Activated T-cell treated with anti-CD3 and anti-CD28 coated beads for 4 hours (primary cell): ENCODE measurements around the gene SLC6A6.
"Not testable (repeated sequence)": the region's sequence is repeated elsewhere in the genome, so short reads cannot be mapped to it uniquely, and the experiment has no call there.

ENCODE experiments used
- DNase-seq: peaks from one replicate; pipeline ENCODE4 v3.0.0-alpha.2; 2020

SLC6A6 gene

GRCh38 chr3:14403619-14404155 lies 1.3 kb downstream of the SLC6A6 start:
- no peak for DNase-seq

- DNase-seq = no peak
These were observed 1.8 kb downstream of the SLC6A6 start for GRCh38 chr3:14404186-14404585.

GRCh38 chr3:14404631-14405359 lies 2.4 kb downstream of the SLC6A6 start:
- DNase-seq = no peak

- DNase-seq = no peak
These were observed 3.2 kb downstream of the SLC6A6 start for GRCh38 chr3:14405360-14406238.

GRCh38 chr3:14406336-14406735 lies 3.9 kb downstream of the SLC6A6 start:
- no peak for DNase-seq

- DNase-seq = no peak
These were observed 4.4 kb downstream of the SLC6A6 start for GRCh38 chr3:14406766-14407165.

GRCh38 chr3:14407203-14407602 lies 4.8 kb downstream of the SLC6A6 start:
- DNase-seq = no peak

- not testable (repeated sequence) for DNase-seq
These were observed 7.3 kb downstream of the SLC6A6 start for GRCh38 chr3:14409779-14410063.

- DNase-seq = no peak
These were observed 7.7 kb downstream of the SLC6A6 start for GRCh38 chr3:14410106-14410502.

- no peak for DNase-seq
These were observed 8.2 kb downstream of the SLC6A6 start for GRCh38 chr3:14410503-14411165.

- DNase-seq = no peak
These were observed 8.7 kb downstream of the SLC6A6 start for GRCh38 chr3:14411166-14411526.

GRCh38 chr3:14411988-14412387 lies 9.6 kb downstream of the SLC6A6 start:
- no peak for DNase-seq

- no peak for DNase-seq
These were observed 10.5 kb downstream of the SLC6A6 start for GRCh38 chr3:14412831-14413380.

GRCh38 chr3:14413381-14414071 lies 11.1 kb downstream of the SLC6A6 start:
- no peak for DNase-seq

- DNase-seq = no peak
These were observed 12.5 kb downstream of the SLC6A6 start for GRCh38 chr3:14414846-14415464.

GRCh38 chr3:14415501-14415900 lies 13.1 kb downstream of the SLC6A6 start:
- no peak for DNase-seq

- DNase-seq = no peak
These were observed 14.0 kb downstream of the SLC6A6 start for GRCh38 chr3:14416453-14416852.

GRCh38 chr3:14418296-14419250 lies 16.2 kb downstream of the SLC6A6 start:
- no peak for DNase-seq

- no peak for DNase-seq
These were observed 19.9 kb downstream of the SLC6A6 start for GRCh38 chr3:14422016-14422963.
